HCEC 1CT (cell line): ENCODE results near the gene H6PD.
A peak's percentile ranks its signal among the peaks of the same experiment; 100 is the strongest.

ENCODE experiments used
- DNase-seq: peaks from one replicate; pipeline ENCODE4 v3.0.0-alpha.2; 2017

The H6PD gene

DNA sequence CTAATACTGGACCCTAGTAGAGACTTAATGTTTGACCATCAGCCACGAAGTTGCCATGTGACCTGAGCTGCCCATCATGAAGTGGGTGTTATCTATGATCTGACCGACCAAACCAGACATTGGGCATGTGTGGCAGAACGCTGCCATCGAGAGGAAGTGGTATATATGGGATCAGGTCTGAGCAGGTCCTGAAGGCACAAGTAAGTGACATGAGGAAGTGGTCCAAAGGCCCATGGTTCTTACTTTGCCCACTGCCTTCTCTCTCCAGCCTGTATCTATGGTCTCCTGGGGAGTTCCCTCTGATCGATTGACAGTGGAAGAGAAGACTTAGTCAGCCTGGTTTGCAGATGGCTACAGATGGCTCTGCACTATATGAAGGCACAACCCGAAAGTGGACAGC lies 66.0 kb downstream of the H6PD start:
- DNase-seq: no peak

- peak; percentile 91 for DNase-seq
Observed at GRCh38 chr1:9302745-9303524, 68.4 kb downstream of the H6PD start.

- DNase-seq: no peak
Observed at GRCh38 chr1:9303916-9304315, 69.3 kb downstream of the H6PD start.

DNA sequence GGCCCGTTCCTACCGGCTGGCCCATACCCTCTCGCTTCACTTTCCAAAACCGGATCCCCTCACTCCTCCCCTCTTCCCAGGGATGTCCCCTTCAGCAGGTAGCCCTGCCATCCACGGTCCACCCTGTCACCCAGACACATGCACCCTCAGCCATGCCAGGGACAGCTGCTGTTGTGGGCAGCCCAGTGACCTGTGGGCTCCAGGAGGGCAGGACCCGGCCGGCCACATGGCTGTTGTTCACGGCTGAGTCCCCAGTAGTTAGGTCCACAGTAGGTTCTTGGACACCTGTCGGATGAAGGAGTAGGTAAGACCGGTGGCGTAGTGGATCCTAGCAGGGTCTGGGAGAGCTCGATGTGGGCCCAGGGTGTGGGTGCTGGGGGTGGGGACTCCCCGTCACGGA lies 70.6 kb downstream of the H6PD start:
- DNase-seq: no peak

DNA sequence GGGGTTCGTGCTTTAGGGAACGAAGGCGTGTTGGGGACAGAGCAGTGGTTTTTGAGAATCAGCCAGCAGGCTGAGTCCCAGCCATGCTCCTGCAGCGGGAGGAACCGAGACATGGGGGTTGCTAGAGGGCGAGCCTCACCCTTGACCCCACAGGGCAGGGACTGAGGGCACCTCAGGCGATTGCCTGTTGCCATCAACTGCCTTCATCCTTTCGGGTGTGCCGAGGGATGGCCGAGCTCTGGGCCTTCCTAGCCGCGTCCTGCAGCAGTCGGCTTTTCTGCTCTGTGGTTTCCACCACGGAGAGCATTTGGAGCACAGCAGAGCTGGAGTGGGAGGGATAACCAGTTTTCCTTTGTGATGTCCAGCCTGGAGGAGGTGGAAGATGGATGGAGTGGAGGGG lies 71.4 kb downstream of the H6PD start:
- DNase-seq: no peak

DNA sequence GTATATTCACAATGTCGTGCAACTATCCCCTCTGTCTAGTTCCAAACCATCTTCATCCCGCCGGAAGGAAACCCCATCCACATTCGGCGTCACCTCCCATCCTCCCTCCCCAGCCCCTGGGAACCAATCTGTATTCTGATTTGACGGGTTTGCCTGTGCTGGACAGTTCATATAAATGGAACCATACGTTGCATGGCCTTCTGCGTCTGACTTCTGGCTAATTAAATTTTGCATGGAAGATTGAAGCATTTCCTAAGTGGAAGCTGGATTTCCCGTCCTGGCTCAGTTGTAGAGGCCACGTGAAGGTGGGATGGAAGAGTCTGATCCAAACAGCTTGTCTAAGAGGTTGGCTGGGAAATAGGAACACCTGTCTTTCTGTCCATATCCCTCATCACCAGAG lies 72.7 kb downstream of the H6PD start:
- DNase-seq: no peak

DNA sequence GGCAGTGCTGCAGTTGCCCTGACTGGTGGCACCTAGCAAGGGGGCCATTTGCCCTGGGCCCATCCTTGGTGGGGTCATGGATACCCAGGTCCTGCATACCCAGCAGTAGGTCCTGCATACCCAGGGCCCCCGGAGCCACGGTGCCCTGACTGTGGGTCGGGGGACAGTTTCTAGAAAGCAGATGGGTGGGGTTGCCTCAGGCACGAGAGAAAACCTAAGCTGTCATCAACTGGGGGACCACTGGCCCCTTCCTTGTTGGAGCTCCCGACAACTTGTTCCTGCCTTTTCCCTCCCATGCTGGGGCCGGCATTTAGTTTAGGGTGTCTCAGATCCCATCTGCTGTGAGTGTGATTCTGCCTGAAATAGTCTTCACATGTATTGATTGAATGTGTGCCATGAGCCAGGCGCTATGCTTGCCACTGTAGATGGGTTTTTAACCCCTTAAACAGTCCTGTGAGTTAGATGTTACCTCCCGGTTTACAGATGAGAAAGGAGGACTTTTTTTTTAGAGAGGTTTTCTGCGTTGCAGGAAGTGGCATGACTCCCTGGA lies 73.7 kb downstream of the H6PD start:
- DNase-seq: no peak

DNA sequence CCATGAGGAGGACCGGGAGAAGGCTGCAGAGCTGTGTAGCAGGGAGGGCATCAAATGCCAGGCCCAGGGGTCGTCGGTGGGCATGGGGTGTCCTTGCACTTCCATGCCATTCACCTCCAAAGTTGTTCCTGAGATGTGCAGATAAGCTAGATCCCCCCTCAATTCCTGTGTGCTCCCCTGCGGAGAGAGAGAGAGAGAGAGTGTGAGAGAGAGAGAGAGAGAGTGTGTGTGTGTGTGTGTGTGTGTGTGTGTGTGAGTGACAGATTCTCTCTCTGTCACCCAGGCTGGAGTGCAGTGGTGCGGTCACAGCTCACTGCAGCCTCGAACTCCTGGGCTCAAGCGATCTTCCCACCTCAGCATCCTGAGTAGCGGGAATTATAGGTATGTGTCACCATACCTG lies 74.5 kb downstream of the H6PD start:
- DNase-seq: no peak

- no peak for DNase-seq
Observed at GRCh38 chr1:9309991-9310390, 75.4 kb downstream of the H6PD start.

- no peak for DNase-seq
Observed at GRCh38 chr1:9311029-9311428, 76.5 kb downstream of the H6PD start.

GRCh38 chr1:9311479-9311878 lies 76.9 kb downstream of the H6PD start:
- no peak for DNase-seq

DNA sequence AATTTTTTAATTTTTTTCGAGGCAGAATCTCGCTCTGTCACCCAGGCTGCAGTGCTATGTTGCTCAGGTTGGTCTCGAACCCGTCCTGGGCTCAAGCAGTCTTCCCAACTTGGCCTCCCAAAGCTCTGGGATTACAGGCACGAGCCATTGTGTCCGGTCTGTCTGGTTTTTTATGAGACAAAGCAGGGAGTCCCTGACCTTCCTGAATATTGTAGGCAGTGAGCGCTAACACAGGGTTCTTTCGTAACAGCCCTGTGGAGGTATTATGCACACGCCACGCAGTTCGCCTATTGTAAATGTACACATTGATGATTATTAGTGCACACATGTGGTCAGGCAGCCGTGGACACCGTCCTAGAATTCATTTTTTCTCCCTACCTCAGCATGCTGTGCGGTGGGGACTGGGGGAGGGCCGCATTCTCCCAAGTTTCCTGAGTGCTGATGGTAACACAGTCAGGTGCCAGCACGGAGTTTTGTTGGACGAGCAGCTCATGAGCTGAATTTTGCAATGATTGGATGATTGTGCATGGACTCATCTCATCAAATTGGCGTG lies 77.7 kb downstream of the H6PD start:
- no peak for DNase-seq

- DNase-seq: no peak
Observed at GRCh38 chr1:9313576-9313975, 79.0 kb downstream of the H6PD start.

DNA sequence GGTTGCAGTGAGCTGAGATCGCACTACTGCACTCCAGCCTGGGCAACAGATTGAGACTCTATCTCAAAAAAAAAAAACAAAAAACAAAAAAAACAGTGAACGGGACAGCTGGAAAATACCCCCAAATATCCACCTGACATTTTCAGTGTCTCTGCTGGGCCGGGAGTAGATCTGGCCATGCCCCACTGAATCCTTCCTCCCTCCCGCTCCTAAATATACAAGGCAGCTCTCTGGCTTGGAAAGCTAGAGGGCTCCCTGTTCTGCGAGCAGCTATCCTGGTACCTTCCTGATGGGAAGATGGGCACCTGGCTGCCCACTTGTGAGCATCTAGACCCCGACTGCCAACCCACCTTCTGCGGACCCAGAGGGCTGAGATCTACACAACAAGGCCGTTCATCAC lies 79.5 kb downstream of the H6PD start:
- no peak for DNase-seq

GRCh38 chr1:9314711-9315379 lies 80.3 kb downstream of the H6PD start:
- DNase-seq: no peak

DNA sequence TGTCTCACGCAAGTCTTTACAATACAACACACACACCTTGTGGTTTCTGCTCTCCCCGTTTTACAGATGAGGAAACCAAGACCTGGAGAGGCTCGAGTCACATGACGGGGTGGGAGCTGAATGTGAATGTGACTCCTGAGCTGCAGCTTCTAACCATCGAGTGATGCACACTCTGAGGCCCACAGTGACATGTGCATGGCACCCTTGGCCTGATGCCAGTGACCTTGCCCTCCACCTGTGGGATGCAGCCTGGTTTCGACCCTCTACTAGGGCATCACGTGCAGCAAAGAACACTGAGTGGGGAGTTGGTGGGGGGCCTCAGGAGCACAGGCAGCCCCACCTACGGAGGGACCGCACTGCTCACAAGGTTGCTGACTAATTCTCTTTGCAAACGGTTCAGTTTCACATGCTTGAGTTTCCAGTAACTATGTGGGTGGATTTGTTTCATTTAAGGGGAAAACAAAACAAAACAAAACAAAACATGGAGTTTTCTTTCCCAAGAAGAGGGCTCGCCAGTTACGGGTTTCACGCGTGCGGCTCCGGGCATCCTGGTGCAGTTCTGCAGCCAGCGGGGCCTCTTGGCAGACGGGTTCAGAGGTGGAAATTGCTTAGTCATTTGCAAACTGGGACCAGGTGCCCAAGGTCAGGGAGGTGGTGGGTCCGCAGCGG lies 81.0 kb downstream of the H6PD start:
- DNase-seq: peak; percentile 69

DNA sequence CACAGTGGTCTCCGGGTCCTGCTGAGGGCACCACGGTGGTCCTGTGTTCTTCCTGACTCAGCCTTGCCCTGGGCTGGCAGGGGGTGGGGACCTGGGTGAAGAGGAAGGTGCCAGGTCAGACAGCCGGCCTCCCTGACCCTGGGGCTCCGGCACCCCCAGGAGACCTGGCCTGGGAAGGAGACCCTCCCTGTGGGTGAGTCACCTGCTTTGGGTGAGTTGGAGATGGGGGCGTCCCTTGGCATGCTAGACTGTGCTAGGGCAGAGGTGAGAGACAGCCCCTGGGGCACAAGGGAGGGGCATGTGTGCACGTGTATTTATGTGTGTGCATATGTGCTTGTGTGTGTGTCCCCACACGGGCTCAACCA lies 81.5 kb downstream of the H6PD start:
- no peak for DNase-seq

- no peak for DNase-seq
Observed at GRCh38 chr1:9316512-9316911, 81.9 kb downstream of the H6PD start.

DNA sequence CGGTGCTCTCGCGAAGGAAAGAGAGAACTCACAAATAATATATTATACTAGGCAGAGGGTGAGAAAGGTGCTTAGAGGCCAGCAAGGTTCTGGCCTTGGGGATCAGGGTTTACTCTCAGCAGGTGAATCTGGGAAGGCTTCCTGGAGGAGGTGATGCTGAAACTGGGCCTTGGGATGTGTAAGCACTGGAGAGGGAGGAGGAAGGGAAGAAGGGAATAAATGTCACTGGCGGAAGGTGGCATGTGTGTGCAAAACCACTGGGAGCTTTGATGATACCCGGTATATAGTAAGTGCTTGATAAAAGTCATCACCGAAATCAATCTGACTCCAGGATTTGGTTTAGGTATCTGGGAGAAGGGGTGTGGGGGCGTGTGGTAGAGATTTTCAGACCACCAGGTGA lies 82.5 kb downstream of the H6PD start:
- DNase-seq: no peak

GRCh38 chr1:9317591-9318417 lies 83.2 kb downstream of the H6PD start:
- DNase-seq: peak; percentile 54

- DNase-seq: no peak
Observed at GRCh38 chr1:9319208-9319788, 84.7 kb downstream of the H6PD start.

GRCh38 chr1:9319789-9320519 lies 85.4 kb downstream of the H6PD start:
- DNase-seq: no peak
